ENCODE measurements around the gene APBB2.

APBB2 gene

DNA sequence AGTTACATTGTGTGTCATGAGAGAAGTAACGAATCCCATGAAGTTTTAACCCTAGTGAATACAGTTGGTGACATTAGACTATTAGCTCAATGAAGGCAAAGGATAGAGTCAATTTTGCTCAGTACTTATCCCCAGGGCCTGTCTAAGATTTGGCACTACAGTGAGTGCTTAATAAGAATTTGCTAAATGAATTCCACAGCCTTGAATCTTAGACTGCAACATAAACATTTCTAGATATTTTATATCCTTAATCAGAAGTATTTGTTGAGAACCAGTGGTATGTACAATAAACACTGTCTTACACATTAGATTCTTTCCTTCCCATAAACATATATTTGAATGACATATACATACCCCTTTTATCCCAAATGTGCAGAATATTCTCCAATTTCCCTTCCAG is 241.6 kb downstream of the APBB2 start:
- H3K36me3 ChIP-seq (ENCODE audit: control insufficient read depth, insufficient read depth, low read length): no peaks in the 10 kb centered on the region
- H3K4me3 ChIP-seq (ENCODE audit: insufficient read depth, low read depth, low read length): no peak overlapping the region
- H3K9me3 ChIP-seq (ENCODE audit: control insufficient read depth, low read length): no peaks in the 10 kb centered on the region
- H3K27ac ChIP-seq (ENCODE audit: insufficient read depth, low read depth, low read length, poor library complexity, severe bottlenecking): no peak overlapping the region
- H3K27me3 ChIP-seq (ENCODE audit: control insufficient read depth, insufficient read depth, low read length, poor library complexity, severe bottlenecking): no peaks in the 10 kb centered on the region
- no peaks in the 10 kb centered on the region for H3K4me1 ChIP-seq (ENCODE audit: control insufficient read depth, insufficient read depth, low read length)
- WGBS, 2 experiments: 91 to 100% methylated on average over 1 of the region's 1 CpG

GRCh38 chr4:40971338-40971737 is 243.0 kb downstream of the APBB2 start:
- Histone ChIP-seq H3K9me3 (ENCODE audit: control insufficient read depth, low read length) (no peaks in the 10 kb centered on the region), H3K4me1 (ENCODE audit: control insufficient read depth, insufficient read depth, low read length) (no peaks in the 10 kb centered on the region), H3K4me3 (ENCODE audit: insufficient read depth, low read depth, low read length) (no peak overlapping the region), H3K36me3 (ENCODE audit: control insufficient read depth, insufficient read depth, low read length) (no peaks in the 10 kb centered on the region), H3K27ac (ENCODE audit: insufficient read depth, low read depth, low read length, poor library complexity, severe bottlenecking) (no peak overlapping the region), H3K27me3 (ENCODE audit: control insufficient read depth, insufficient read depth, low read length, poor library complexity, severe bottlenecking) (no peaks in the 10 kb centered on the region)
- WGBS, 2 experiments: 83 to 94% methylated on average over 1 to 3 of the region's 3 CpGs

DNA sequence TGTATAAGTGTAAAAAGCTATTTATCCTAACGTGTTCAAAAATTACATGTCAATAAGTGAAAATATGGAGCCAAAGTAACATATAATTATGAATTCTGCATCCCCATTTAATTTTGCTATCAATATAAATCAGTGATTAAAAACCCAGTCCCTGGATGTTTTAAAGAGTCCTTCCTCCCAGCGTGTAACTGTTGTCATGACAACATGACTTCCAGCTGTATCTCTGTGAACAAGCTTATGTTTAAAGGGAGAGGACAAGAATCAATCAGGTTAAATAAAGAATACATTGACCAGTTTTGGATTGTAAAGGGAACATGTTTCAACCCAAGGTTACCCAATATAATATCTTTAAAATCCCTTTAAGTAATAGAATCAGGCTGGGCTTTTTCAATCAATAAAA is 244.8 kb downstream of the APBB2 start:
- Histone ChIP-seq H3K4me3 (ENCODE audit: insufficient read depth, low read depth, low read length) (no peak overlapping the region), H3K4me1 (ENCODE audit: control insufficient read depth, insufficient read depth, low read length) (no peaks in the 10 kb centered on the region), H3K27ac (ENCODE audit: insufficient read depth, low read depth, low read length, poor library complexity, severe bottlenecking) (no peak overlapping the region), H3K9me3 (ENCODE audit: control insufficient read depth, low read length) (no peaks in the 10 kb centered on the region), H3K27me3 (ENCODE audit: control insufficient read depth, insufficient read depth, low read length, poor library complexity, severe bottlenecking) (no peaks in the 10 kb centered on the region), H3K36me3 (ENCODE audit: control insufficient read depth, insufficient read depth, low read length) (no peaks in the 10 kb centered on the region)
- WGBS, 2 experiments: 70 to 78% methylated on average over 1 to 2 of the region's 2 CpGs

GRCh38 chr4:40967550-40967949 is 246.8 kb downstream of the APBB2 start:
- no peaks in the 10 kb centered on the region for H3K27me3 ChIP-seq (ENCODE audit: control insufficient read depth, insufficient read depth, low read length, poor library complexity, severe bottlenecking)
- H3K9me3 ChIP-seq (ENCODE audit: control insufficient read depth, low read length): no peaks in the 10 kb centered on the region
- no peak overlapping the region for H3K4me3 ChIP-seq (ENCODE audit: insufficient read depth, low read depth, low read length)
- 93 to 95% methylated on average over 6 of the region's 6 CpGs for WGBS, 2 experiments
- no peak overlapping the region for H3K27ac ChIP-seq (ENCODE audit: insufficient read depth, low read depth, low read length, poor library complexity, severe bottlenecking)
- H3K4me1 ChIP-seq (ENCODE audit: control insufficient read depth, insufficient read depth, low read length): no peaks in the 10 kb centered on the region
- no peaks in the 10 kb centered on the region for H3K36me3 ChIP-seq (ENCODE audit: control insufficient read depth, insufficient read depth, low read length)

DNA sequence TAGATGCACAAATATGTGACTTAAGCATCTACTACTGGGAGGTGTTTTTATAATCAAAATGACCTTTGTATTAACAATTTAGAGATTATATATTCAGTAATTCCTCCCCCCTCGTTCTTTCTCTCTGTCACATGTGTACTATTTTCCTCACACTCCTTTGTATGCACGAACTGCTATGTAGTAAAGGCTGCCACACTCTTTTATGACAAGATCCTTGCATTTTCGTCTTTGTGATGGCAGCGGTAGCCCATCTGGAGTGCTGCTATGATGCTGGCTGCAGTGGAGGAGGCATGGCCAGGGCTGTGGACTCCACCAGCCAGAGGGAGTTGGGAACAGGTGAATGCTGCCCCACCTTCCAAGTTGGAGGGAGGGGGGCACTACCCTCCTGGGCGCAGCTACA is 248.3 kb downstream of the APBB2 start:
- H3K9me3 ChIP-seq (ENCODE audit: control insufficient read depth, low read length): no peaks in the 10 kb centered on the region
- no peak overlapping the region for H3K4me3 ChIP-seq (ENCODE audit: insufficient read depth, low read depth, low read length)
- H3K36me3 ChIP-seq (ENCODE audit: control insufficient read depth, insufficient read depth, low read length): no peaks in the 10 kb centered on the region
- H3K27ac ChIP-seq (ENCODE audit: insufficient read depth, low read depth, low read length, poor library complexity, severe bottlenecking): no peak overlapping the region
- WGBS, 2 experiments: 92 to 99% methylated on average over 5 of the region's 5 CpGs
- no peaks in the 10 kb centered on the region for H3K4me1 ChIP-seq (ENCODE audit: control insufficient read depth, insufficient read depth, low read length)
- H3K27me3 ChIP-seq (ENCODE audit: control insufficient read depth, insufficient read depth, low read length, poor library complexity, severe bottlenecking): no peaks in the 10 kb centered on the region

DNA sequence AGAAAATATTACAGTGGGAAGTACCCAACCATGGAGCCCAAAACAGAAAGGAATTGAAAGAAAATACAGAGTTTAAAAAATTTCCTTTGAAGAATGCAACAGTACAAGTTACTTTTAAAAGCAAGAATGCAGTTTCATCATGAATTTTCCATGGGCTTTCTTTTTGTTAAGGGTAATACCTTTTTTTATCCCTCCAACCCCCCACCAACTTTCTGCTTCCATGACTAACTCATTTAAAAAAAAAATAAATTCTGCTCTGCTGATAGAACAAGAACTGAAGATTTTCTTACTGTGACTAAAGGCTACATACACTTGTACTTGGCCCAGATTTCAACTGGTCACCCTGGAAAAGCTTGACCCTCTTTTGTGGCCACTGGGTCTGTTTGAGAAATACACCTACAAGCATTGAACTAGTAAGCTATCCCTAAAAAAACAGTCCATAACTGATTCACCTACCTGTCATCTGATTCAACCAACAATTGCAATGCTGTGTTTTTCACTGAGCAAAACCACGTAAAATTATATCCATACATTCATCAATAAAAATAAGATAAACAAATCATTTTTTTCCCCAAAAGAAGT is 250.4 kb downstream of the APBB2 start:
- Histone ChIP-seq H3K36me3 (ENCODE audit: control insufficient read depth, insufficient read depth, low read length) (no peaks in the 10 kb centered on the region), H3K9me3 (ENCODE audit: control insufficient read depth, low read length) (peaks cover 3% of the 10 kb centered on the region), H3K4me1 (ENCODE audit: control insufficient read depth, insufficient read depth, low read length) (no peaks in the 10 kb centered on the region), H3K27ac (ENCODE audit: insufficient read depth, low read depth, low read length, poor library complexity, severe bottlenecking) (no peak overlapping the region), H3K27me3 (ENCODE audit: control insufficient read depth, insufficient read depth, low read length, poor library complexity, severe bottlenecking) (no peaks in the 10 kb centered on the region), H3K4me3 (ENCODE audit: insufficient read depth, low read depth, low read length) (no peak overlapping the region)
- 93 to 97% methylated on average over 1 of the region's 1 CpG for WGBS, 2 experiments

DNA sequence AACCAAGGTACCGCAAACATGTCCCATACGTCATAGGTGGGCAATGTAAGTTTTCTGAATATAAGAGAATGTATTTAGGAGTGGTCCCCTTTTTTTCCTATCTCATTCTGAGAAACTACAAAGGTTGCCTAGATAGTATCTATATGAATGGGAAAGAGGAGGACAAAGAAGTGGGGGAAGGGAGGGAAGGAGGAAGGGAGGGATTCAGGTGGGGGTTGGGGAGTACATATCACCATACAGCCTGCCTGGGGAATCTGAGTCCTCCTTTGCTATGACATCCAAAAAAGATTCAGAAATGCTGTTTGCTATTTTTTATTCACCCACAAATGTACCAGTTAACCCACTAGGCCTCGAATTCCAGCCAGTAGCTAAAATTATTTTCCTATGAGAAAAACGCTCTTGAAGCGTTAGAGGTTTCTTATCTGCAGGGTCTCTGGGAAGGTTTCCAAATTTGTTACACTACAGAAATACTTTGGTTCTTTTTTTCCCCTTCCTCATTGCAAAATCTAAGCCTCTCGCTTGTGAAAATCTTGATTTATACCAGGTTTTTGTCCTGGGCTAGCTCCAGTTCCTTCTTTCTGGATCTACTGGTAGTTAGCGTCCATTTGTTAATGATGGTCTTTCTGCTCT is 251.7 kb downstream of the APBB2 start:
- Histone ChIP-seq H3K27me3 (ENCODE audit: control insufficient read depth, insufficient read depth, low read length, poor library complexity, severe bottlenecking) (no peaks in the 10 kb centered on the region), H3K4me1 (ENCODE audit: control insufficient read depth, insufficient read depth, low read length) (no peaks in the 10 kb centered on the region), H3K4me3 (ENCODE audit: insufficient read depth, low read depth, low read length) (no peak overlapping the region), H3K9me3 (ENCODE audit: control insufficient read depth, low read length) (peaks cover 3% of the 10 kb centered on the region), H3K27ac (ENCODE audit: insufficient read depth, low read depth, low read length, poor library complexity, severe bottlenecking) (no peak overlapping the region), H3K36me3 (ENCODE audit: control insufficient read depth, insufficient read depth, low read length) (no peaks in the 10 kb centered on the region)
- WGBS, 2 experiments: 91 to 93% methylated on average over 7 of the region's 7 CpGs

DNA sequence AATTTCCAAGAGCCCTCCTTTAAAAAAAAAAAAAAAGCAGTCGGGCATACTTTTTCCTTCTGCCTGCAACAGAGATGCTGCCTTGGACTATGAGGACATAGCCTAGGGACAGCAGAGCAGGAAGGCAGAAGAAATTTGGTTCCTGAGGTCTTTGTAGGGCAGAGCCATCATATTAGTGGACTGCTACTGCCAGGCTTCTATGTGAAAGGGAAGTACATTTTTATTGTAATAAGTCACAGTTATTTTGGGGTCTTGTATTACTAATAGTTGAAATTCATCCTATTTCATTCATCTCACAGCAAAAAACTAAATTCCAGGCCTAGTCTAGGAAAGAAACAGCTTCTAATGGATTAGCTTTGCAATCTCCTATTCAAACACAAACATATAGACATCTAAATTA is 253.4 kb downstream of the APBB2 start:
- Histone ChIP-seq H3K27ac (ENCODE audit: insufficient read depth, low read depth, low read length, poor library complexity, severe bottlenecking) (no peak overlapping the region), H3K4me3 (ENCODE audit: insufficient read depth, low read depth, low read length) (no peak overlapping the region), H3K9me3 (ENCODE audit: control insufficient read depth, low read length) (peaks cover 3% of the 10 kb centered on the region), H3K4me1 (ENCODE audit: control insufficient read depth, insufficient read depth, low read length) (no peaks in the 10 kb centered on the region), H3K27me3 (ENCODE audit: control insufficient read depth, insufficient read depth, low read length, poor library complexity, severe bottlenecking) (no peaks in the 10 kb centered on the region), H3K36me3 (ENCODE audit: control insufficient read depth, insufficient read depth, low read length) (no peaks in the 10 kb centered on the region)
- WGBS, 2 experiments: 92 to 100% methylated on average over 1 of the region's 1 CpG

DNA sequence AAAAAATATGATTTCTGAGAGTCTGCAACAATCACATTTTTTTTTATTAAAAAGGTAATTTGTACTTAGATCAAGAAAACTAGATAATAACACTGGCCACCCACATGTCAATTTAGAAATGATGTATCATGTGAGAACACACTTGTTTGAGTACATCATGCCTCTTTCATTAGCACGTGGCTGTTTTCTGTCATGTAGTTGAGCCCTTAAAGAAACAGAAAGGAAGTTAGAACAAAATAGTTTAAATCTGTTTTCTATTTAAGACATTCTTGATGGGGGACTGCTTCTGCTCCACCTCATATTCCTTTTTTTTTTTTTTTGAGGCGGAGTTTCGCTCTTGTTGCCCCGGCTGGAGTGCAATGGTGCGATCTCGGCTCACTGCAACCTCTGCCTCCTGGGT is 257.1 kb downstream of the APBB2 start:
- H3K9me3 ChIP-seq (ENCODE audit: control insufficient read depth, low read length): peaks cover 3% of the 10 kb centered on the region
- no peaks in the 10 kb centered on the region for H3K36me3 ChIP-seq (ENCODE audit: control insufficient read depth, insufficient read depth, low read length)
- no peak overlapping the region for H3K27ac ChIP-seq (ENCODE audit: insufficient read depth, low read depth, low read length, poor library complexity, severe bottlenecking)
- 92 to 94% methylated on average over 6 of the region's 6 CpGs for WGBS, 2 experiments
- no peaks in the 10 kb centered on the region for H3K27me3 ChIP-seq (ENCODE audit: control insufficient read depth, insufficient read depth, low read length, poor library complexity, severe bottlenecking)
- no peak overlapping the region for H3K4me3 ChIP-seq (ENCODE audit: insufficient read depth, low read depth, low read length)
- H3K4me1 ChIP-seq (ENCODE audit: control insufficient read depth, insufficient read depth, low read length): peaks cover 8% of the 10 kb centered on the region

GRCh38 chr4:40956721-40957255 is 257.6 kb downstream of the APBB2 start:
- no peaks in the 10 kb centered on the region for H3K27me3 ChIP-seq (ENCODE audit: control insufficient read depth, insufficient read depth, low read length, poor library complexity, severe bottlenecking)
- H3K4me1 ChIP-seq (ENCODE audit: control insufficient read depth, insufficient read depth, low read length): peaks cover 8% of the 10 kb centered on the region
- H3K27ac ChIP-seq (ENCODE audit: insufficient read depth, low read depth, low read length, poor library complexity, severe bottlenecking): no peak overlapping the region
- peaks cover 3% of the 10 kb centered on the region for H3K9me3 ChIP-seq (ENCODE audit: control insufficient read depth, low read length)
- H3K36me3 ChIP-seq (ENCODE audit: control insufficient read depth, insufficient read depth, low read length): no peaks in the 10 kb centered on the region
- no peak overlapping the region for H3K4me3 ChIP-seq (ENCODE audit: insufficient read depth, low read depth, low read length)
- WGBS, 2 experiments: 95 to 98% methylated on average over 4 to 5 of the region's 5 CpGs
